Motor neuron (in vitro differentiated cells): ENCODE results near the gene PCDH9. TPM values are rescaled to one million over a fixed set of nuclear protein-coding genes. Genes with fewer than 3 reads are reported as not detected.

Experiments used
- ATAC-seq, 8 experiments: fragments of 200-7000 bp; cut with Tn5 transposase; replicated peaks in 6 of 8; 2 replicates each; pipeline ENCODE4 v1.8.0; 2021; ENCODE audit warnings: mild to moderate bottlenecking in 8 of 8, moderate library complexity in 8 of 8
- H3K27ac ChIP-seq, 2 donors: fragments of 250-450 bp; sonication (Bioruptor Pico); 2 replicates each; pipeline ENCODE4 v1.9.0; 2021; ENCODE audit warnings: antibody characterized with exemption in 2 of 2, mild to moderate bottlenecking in 2 of 2, moderate library complexity in 1 of 2
- H3K4me1 ChIP-seq, 2 donors: fragments of 250-450 bp; sonication (Bioruptor Pico); replicated peaks in 1 of 2; 2 replicates each; pipeline ENCODE4 v1.6.1; 2021; ENCODE audit warnings: antibody characterized with exemption in 2 of 2, mild to moderate bottlenecking in 2 of 2, moderate library complexity in 1 of 2
- H3K4me3 ChIP-seq, 5 donors: fragments of 250-450 bp; sonication (Bioruptor Pico); 2 replicates each; pipeline ENCODE4 v1.9.0; 2021; ENCODE audit warnings: antibody characterized with exemption in 5 of 5, mild to moderate bottlenecking in 5 of 5, moderate library complexity in 4 of 5
- WGBS, 10 experiments: fragments of 450-650 bp; shearing (Covaris generic); methylation state at CpG; one replicate each; pipeline ENCODE4 v1.0.0; 2022; 5-methylcytosine and 5-hydroxymethylcytosine counted together
- in situ Hi-C, 9 experiments: fragments of 400-800 bp; cut with MboI; loops; one replicate each; pipeline ENCODE4 v1.15.0; 2021; ENCODE audit warnings: low sequenced_read_pairs in 9 of 9, low pct_unique_long_range_greater_than_20kb in 2 of 9; ENCODE audit not compliant: unreplicated experiment in 9 of 9
- total RNA-seq, 8 experiments: library from RNA; unstranded; fragments of 300-600 nt; gene quantifications; 2 replicates each; pipeline versions ENCODE4 v1.2.3 to v1.2.4, GENCODE V29; 2022

The PCDH9 gene
- total RNA-seq, 8 experiments from 2014 or later = 0.51 to 201 (median 64.7) TPM

DNA sequence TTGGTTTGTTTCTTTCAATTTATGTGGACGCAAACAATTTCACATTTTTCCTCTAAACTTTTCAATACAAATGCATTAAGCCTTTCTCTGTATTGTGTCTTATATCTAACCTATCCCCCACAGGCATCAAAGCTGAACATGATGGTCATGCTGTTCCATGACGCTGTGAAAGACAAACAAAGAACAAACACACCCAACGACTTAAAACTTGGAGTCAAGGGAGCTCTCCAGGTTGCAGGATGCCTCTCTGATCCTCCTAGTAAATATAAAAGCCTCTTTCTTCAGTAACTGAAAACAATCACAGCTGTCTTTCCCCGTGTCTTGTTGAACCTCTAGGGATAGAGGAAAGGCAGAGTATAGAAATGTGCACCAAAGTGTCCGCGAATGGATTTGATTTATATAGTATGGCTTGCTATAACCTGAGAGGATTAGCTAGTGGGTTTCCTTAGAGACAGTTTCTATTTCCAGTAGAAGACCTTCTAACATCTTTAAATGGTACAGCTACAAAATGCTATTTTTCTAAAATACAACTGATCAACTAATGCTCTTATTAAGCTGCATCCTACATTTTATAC lies 43.1 kb downstream of the PCDH9 start:
- in situ Hi-C loops = no loop called here
- H3K4me1 ChIP-seq = no peaks in the 10 kb centered on the region
- no peak overlapping the region for H3K4me3 ChIP-seq
- ATAC-seq = no peak
- 12 to 100% (median 66%) methylated on average over 1 to 6 of the region's 6 CpGs; no CpG with 5 or more reads in 1 of the 10 experiments for WGBS, 10 experiments
- no peak overlapping the region for H3K27ac ChIP-seq

DNA sequence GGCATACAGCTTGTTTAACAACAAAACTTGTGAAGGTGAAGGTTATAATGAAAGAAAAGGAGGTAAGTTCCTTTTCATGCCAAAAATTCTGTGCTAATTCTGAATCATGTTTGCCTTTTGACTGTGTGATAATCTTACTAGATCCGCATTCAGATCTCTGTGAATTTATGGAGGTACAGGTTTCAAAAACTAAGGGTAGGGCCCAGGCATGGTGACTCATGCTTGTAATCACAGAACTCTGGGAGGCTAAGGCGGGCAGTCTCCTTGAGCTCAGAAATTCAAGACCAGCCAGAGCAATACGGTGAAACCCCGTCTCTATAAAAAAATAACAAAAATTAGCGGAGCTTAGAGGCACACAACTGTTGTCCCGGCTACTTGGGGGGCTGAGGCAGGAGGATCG lies 45.9 kb downstream of the PCDH9 start:
- no peak overlapping the region for H3K4me3 ChIP-seq
- H3K4me1 ChIP-seq = no peaks in the 10 kb centered on the region
- 42 to 100% (median 97%) methylated on average over 1 to 7 of the region's 7 CpGs; no CpG with 5 or more reads in 2 of the 10 experiments for WGBS, 10 experiments
- ATAC-seq = no peak
- in situ Hi-C loops = no loop called here
- no peak overlapping the region for H3K27ac ChIP-seq

DNA sequence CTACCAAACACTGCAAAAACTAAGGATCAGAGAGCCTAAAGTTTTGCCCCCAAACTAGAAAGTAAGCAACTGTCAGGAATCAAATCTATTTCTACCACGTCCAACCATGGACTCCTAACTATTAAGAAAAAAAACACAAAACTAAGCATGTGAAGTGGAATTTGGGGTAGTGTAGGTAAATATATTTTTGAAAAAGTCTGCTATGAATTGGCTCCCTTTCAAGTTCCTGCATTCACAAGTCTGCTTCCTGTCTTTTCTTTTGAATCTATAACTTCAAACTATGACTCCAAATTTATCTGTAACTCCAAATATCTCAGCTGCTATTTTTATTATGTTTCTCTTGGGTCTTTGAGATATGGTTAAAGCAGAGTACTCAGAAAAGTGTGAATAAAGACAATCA lies 47.0 kb downstream of the PCDH9 start:
- in situ Hi-C loops = no loop called here
- no peaks in the 10 kb centered on the region for H3K4me1 ChIP-seq
- no peak overlapping the region for H3K4me3 ChIP-seq
- 0 to 100% (median 80%) methylated on average over 1 of the region's 1 CpG; no CpG with 5 or more reads in 2 of the 10 experiments for WGBS, 10 experiments
- H3K27ac ChIP-seq = no peak overlapping the region
- ATAC-seq = no peak

DNA sequence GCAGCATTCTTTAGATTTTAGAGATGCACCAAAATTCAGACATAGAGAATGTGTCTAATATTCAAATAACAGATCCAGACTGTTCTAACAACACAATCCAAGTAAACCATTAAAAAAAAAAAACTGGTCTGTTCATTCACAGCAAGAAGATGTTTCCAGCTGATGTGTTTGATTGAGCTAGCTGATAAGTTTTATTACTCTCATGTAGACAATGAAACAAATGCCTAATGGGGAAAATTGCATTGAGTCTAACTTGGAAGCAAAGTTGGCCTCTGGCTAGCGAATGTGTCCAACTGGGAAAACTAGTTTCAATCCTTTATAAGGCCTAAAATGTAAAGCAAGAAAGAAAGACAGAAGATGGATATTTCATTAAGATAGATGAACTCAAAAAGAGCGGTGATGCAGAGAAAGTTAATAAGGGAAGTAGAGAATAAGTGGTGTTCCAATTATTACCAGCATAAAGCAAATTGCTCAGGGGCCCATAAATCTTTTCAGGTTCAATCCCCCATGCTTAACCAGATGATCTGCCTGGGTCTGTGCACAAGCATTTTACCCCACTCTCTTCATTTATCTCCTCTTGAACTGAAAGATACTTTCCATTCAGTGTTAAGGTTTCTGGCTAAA lies 54.2 kb downstream of the PCDH9 start:
- ATAC-seq = peak in 5 of 8 experiments; percentile 58 to 91 (median 78)
- 0 to 100% (median 24%) methylated on average over 1 to 2 of the region's 2 CpGs for WGBS, 10 experiments
- in situ Hi-C loops = no loop called here
- Histone ChIP-seq H3K4me1 (peaks cover 0 to 6% of the 10 kb centered on the region in 2 donors), H3K27ac (no peak overlapping the region), H3K4me3 (no peak overlapping the region)

DNA sequence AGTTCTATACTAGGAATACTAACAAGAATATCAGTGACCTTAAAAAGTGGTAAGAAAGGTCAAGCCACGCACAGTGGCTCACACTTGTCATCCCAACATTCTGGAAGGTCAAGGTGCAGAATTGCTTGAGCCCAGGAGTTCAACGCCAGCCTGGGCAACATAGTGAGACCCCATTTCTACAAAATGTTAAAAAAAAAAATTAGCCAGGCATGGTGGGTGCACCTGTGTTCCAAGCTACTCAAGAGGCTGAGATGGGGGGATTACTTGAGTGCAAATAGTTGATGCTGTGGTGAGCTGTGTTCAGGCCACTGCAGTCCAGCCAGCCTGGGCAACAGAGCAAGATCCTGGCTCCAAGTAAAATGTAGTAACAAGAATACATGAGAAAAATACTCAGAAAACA lies 61.8 kb downstream of the PCDH9 start:
- ATAC-seq = no peak
- in situ Hi-C loops = no loop called here
- WGBS, 10 experiments = 0 to 50% (median 50%) methylated on average over 1 to 2 of the region's 2 CpGs; no CpG with 5 or more reads in 3 of the 10 experiments
- Histone ChIP-seq H3K4me3 (no peak overlapping the region), H3K4me1 (no peaks in the 10 kb centered on the region), H3K27ac (no peak overlapping the region)

DNA sequence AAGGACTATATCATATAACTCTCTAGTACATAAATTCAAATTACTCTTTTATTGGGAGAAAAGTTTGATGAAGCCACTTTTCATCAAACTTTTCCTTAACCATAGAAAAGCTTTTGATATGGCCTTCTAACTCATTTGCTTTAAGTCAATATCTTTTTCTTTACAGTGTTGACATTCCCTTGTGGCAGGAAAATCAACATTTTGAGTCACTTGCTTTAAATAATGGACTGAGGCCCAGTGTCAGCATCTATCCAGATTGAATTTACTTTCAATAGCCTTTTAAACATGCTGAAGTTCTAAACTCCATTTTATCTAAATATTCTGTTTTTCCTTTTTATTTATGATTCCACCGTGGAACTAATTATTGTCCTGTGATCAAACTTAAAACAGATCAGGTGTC lies 62.7 kb downstream of the PCDH9 start:
- Histone ChIP-seq H3K4me3 (no peak overlapping the region), H3K27ac (no peak overlapping the region), H3K4me1 (no peaks in the 10 kb centered on the region)
- WGBS, 10 experiments = 43 to 100% (median 67%) methylated on average over 1 of the region's 1 CpG; no CpG with 5 or more reads in 1 of the 10 experiments
- in situ Hi-C loops = no loop called here
- peak in 2 of 8 experiments; percentile 58 to 63 for ATAC-seq

DNA sequence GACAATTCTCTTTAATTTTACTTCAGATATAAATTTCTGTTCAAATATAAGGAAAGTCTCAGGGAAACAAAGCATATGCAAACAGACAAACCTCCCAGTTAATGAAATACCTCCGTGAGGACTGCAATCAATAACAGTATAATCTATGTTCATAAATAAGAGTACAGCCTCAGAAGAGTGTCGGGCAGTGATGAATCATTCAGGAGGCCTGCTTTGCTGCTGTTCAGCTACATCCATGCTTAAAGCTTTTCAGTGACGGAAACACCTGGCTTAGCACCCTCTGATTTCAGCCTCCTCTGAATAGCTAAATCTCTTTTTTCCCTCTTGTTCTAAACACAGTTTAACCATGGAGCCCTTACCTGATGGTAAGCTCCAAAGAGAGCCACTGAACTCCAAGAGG lies 69.0 kb downstream of the PCDH9 start:
- H3K4me1 ChIP-seq = peaks cover 0 to 4% of the 10 kb centered on the region in 2 donors
- in situ Hi-C loops = no loop called here
- no peak overlapping the region for H3K4me3 ChIP-seq
- WGBS, 10 experiments = 28 to 89% (median 68%) methylated on average over 2 to 3 of the region's 3 CpGs; no CpG with 5 or more reads in 2 of the 10 experiments
- ATAC-seq = peak in 5 of 8 experiments; percentile 62 to 83 (median 74)
- H3K27ac ChIP-seq = no peak overlapping the region

DNA sequence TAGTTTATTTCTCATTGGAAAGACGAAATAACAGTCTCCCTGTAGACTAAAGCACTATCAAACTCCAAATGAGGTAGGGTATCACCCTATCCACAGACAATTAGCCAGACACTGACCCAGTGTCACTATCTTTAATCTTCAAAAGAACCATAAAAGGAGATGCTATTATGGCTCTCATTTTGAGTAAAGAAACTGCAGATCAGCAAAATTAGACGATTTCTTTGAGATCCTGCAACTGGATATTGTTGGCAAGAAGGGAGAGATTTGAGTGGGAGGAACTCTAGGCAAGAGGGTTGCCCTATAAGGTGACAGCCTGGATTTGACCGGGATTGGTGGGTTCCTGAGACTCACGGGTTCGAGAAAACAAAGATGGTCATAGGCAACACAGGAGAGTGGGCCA lies 71.2 kb downstream of the PCDH9 start:
- ATAC-seq = no peak
- no peak overlapping the region for H3K4me3 ChIP-seq
- 0 to 100% (median 92%) methylated on average over 1 to 5 of the region's 5 CpGs for WGBS, 10 experiments
- in situ Hi-C loops = no loop called here
- no peak overlapping the region for H3K27ac ChIP-seq
- H3K4me1 ChIP-seq = peaks cover 0 to 4% of the 10 kb centered on the region in 2 donors

DNA sequence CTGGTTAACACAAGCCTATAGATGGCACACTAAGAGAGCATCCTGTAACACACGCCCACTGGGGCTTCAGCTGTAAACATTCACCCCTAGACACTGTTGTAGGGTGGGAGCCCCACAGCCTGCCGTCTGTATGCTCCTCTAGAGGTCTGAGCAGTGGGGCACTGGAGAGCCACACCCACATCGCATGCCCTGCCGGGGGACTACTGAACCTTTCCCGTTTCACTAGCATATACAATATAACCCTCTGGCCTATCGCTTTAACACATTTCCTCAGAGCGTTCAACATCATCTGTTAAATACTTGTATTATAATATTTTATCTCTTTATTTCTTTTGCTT lies 73.4 kb downstream of the PCDH9 start:
- Histone ChIP-seq H3K4me3 (no peak overlapping the region), H3K4me1 (peaks cover 0 to 4% of the 10 kb centered on the region in 2 donors), H3K27ac (no peak overlapping the region)
- in situ Hi-C loops = no loop called here
- 22 to 100% (median 70%) methylated on average over 1 to 6 of the region's 7 CpGs; no CpG with 5 or more reads in 2 of the 10 experiments for WGBS, 10 experiments
- ATAC-seq = peak in 2 of 8 experiments; percentile 21 to 91

DNA sequence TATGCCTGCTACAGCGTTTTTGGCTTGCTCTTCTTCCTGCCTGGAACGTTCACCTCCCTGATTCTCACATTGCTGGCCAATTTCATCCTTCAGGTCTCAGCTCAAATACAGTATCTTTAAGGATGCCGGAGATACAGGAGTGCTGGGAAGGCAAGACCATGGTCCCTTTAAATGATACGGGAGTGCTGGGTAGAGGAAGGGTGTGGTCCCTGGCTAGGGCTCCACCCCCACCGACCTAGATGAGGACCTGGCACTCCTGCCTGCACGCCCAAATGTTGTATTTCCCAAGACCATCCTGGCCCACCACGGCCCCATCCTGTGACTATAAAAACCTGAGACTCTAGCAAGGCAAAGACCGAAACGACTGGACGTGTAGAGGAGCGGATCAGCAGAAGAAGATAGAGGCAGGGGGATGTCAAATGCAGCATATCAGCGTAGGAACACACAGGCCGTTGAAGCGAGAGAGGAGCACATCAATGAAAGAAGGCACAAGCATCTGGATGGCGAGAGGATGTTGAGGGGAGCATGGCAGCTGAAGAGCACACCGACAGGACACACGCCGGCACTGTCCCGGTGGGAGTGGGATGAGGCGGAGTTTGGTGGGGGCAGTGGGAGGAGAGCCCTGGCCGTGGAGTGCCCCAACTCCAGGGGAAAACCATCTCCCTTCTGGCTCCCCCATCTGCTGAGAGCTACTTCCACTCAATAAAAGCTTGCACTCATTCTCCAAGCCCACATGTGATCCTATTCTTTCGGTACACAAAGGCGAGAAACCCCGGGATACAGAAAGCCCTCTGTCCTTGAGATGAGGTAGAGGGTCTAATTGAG lies 74.0 kb downstream of the PCDH9 start:
- in situ Hi-C loops = no loop called here
- no peak overlapping the region for H3K27ac ChIP-seq
- ATAC-seq = peak in 2 of 8 experiments; percentile 9 to 11
- 35 to 95% (median 88%) methylated on average over 2 to 16 of the region's 24 CpGs; no CpG with 5 or more reads in 1 of the 10 experiments for WGBS, 10 experiments
- no peak overlapping the region for H3K4me3 ChIP-seq
- H3K4me1 ChIP-seq = no peaks in the 10 kb centered on the region

DNA sequence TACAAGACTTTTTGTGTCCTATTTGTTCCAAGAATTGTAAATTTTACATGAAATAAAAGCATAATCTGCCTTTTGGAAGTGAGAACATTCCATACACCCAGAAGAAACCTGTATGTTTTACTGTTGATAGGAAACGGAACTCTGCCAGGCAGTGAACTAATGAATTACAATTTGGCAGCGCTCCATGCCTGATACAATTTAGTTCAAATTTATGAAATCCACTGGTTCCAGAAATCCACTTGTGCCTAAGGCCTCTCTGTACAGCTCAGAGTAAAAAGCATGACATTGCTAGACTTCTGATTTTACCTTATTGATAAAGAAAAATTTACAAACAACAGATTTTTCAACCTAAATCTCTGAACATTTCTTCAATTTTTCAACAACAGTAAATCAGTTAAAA lies 78.1 kb downstream of the PCDH9 start:
- Histone ChIP-seq H3K4me3 (no peak overlapping the region), H3K27ac (no peak overlapping the region), H3K4me1 (peaks cover 11 to 14% of the 10 kb centered on the region in 2 donors)
- no peak for ATAC-seq
- 15 to 100% (median 93%) methylated on average over 2 of the region's 2 CpGs; no CpG with 5 or more reads in 1 of the 10 experiments for WGBS, 10 experiments
- in situ Hi-C loops = no loop called here

DNA sequence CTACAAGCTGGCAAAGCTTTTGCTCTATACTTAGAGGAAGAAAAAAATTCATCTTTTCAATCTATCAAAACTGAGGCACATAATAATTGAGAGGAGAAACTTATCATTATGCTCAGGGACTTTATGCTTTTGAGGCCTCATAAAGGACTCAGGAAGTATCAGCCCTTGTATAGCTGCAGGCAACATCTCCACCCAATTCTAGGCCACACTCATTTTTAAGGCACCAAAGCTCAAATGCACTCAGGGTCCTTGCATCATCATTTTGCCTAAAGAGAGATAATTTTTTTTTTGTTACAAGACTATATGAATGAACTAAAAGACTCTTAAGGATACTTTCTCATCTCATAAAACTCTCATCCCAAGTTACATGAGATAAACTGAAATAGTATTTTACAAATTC lies 78.5 kb downstream of the PCDH9 start:
- H3K4me1 ChIP-seq = peaks cover 13 to 18% of the 10 kb centered on the region in 2 donors
- no peak overlapping the region for H3K27ac ChIP-seq
- H3K4me3 ChIP-seq = no peak overlapping the region
- in situ Hi-C loops = no loop called here
- peak in 2 of 8 experiments; percentile 23 to 50 for ATAC-seq

DNA sequence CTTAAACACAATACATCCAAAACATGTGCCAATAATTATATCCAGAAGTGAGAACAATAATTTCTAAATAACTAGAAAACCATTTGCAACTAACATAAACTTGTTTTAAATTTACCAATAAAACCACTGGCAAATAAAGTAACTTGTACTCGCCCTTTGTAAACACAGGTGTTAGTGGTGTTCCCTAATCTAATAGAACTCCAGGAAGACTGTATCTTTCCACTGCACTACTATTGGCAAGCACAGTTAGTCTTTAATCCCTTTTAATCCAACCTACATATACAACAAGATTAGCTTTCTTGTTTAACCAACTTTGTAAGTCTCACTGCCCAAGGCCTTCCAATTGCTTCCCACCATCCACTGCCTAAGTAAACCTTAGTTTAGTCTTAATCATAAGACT lies 79.5 kb downstream of the PCDH9 start:
- Histone ChIP-seq H3K4me1 (peaks cover 16 to 20% of the 10 kb centered on the region in 2 donors), H3K4me3 (no peak overlapping the region), H3K27ac (no peak overlapping the region)
- in situ Hi-C loops = no loop called here
- ATAC-seq = peak in 1 of 8 experiments; percentile 40
- WGBS, 10 experiments = 11 to 100% (median 75%) methylated on average over 1 of the region's 1 CpG; no CpG with 5 or more reads in 2 of the 10 experiments
